Panc1 (cell line): ENCODE measurements around the gene GABRR1.

Experiments used
- CTCF ChIP-seq: fragments of 450-650 bp; IDR thresholded peaks from 2 replicates; pipeline ENCODE4 v1.5.1; 2017; ENCODE audit warnings: mild to moderate bottlenecking
- POLR2AphosphoS5 ChIP-seq: IDR thresholded peaks from 2 replicates; pipeline ENCODE4 v1.6.1; 2012; ENCODE audit warnings: mild to moderate bottlenecking, low read depth, low read length, moderate library complexity

DNA sequence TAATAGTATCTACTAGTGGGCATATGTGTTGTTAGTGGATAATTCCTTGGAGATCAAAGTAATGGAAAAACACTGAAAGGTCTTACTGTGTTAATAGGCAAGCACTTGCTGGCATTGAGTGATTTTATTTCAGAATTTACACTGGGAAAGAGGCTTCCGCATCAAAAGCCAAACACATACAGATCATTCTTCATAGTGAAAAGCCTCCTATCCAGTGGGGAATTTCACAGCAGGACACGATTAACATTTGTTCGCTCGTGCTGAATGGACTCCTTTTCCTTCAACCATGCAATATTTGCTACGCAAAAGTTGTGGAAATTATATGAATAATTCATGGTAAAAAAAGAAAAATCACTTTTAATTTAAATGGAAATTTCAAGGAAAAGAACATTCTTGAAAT, 26.4 kb downstream of the GABRR1 start:
- no peak for TF ChIP-seq POLR2AphosphoS5
- no peak for TF ChIP-seq CTCF
